Choroid plexus epithelial cell (primary cell): Measurements from ENCODE around the gene CDC42BPB.

ENCODE experiments used
- DNase-seq: peaks from one replicate; pipeline ENCODE4 v3.0.0-alpha.2; 2010; ENCODE audit warnings: low read depth
- H3K4me3 ChIP-seq: 2 replicates; pipeline ENCODE4 v1.5.1; 2011; ENCODE audit warnings: low read depth, mild to moderate bottlenecking, control low read depth, low read length, moderate library complexity
- TF ChIP-seq, protein P1 (sequence below): conservative IDR thresholded peaks from 2 replicates; pipeline ENCODE4 v1.5.1; 2011; ENCODE audit warnings: low read depth, mild to moderate bottlenecking, control low read depth, inconsistent platforms, low read length, moderate library complexity

Gene CDC42BPB

GRCh38 chr14:103033681-103034096 lies 23.7 kb downstream of the CDC42BPB start:
- DNase-seq = no peak
- TF ChIP-seq, protein P1, sequence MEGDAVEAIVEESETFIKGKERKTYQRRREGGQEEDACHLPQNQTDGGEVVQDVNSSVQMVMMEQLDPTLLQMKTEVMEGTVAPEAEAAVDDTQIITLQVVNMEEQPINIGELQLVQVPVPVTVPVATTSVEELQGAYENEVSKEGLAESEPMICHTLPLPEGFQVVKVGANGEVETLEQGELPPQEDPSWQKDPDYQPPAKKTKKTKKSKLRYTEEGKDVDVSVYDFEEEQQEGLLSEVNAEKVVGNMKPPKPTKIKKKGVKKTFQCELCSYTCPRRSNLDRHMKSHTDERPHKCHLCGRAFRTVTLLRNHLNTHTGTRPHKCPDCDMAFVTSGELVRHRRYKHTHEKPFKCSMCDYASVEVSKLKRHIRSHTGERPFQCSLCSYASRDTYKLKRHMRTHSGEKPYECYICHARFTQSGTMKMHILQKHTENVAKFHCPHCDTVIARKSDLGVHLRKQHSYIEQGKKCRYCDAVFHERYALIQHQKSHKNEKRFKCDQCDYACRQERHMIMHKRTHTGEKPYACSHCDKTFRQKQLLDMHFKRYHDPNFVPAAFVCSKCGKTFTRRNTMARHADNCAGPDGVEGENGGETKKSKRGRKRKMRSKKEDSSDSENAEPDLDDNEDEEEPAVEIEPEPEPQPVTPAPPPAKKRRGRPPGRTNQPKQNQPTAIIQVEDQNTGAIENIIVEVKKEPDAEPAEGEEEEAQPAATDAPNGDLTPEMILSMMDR = no peak
- no peak overlapping the region for H3K4me3 ChIP-seq

GRCh38 chr14:103031956-103032355 lies 25.4 kb downstream of the CDC42BPB start:
- TF ChIP-seq, protein P1 = no peak
- H3K4me3 ChIP-seq = no peak overlapping the region
- no peak for DNase-seq

- H3K4me3 ChIP-seq = no peak overlapping the region
- no peak for DNase-seq
- TF ChIP-seq, protein P1 = no peak
These were observed 25.8 kb downstream of the CDC42BPB start for GRCh38 chr14:103031566-103031911.

DNA sequence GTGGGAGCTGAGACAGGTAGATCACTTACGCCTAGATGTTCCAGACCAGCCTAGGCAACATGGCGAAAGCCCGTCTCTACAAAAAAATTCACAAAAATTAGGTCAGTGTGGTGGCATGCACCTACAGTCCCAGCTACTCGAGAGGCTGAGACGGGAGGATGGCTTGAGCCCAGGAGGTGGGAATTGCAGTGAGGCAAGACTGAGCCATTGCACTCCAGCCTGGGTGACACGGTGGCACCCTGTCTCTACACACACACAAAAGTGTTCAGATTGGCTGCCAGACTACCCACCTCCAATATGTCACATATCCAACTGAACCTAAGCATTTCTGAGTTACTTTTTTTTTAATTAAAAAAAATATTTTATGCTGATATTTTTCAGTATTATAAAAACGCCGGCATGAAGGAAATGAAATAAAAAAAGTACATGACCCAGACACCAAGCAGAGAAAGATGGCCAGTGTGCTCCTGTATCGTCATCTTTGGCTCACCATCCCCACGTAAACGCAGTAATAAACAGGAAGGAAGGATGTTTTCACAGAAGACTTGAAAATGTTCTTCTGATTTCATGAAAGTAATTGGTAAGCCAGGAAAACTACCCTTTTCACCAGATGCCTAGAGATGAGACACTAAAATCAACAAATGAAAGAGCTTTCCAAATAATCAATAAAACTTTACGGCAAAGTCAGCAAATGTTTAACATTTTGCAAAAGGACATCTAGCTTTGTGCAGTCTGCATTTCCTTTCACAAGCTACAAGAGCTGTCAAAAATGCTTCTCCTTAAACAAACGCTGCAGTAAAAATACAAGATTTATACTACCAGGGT lies 26.4 kb downstream of the CDC42BPB start:
- no peak overlapping the region for H3K4me3 ChIP-seq
- DNase-seq = peak; percentile 42
- TF ChIP-seq, protein P1 = no peak

GRCh38 chr14:103029936-103030335 lies 27.4 kb downstream of the CDC42BPB start:
- TF ChIP-seq, protein P1 = no peak
- DNase-seq = no peak
- no peak overlapping the region for H3K4me3 ChIP-seq

DNA sequence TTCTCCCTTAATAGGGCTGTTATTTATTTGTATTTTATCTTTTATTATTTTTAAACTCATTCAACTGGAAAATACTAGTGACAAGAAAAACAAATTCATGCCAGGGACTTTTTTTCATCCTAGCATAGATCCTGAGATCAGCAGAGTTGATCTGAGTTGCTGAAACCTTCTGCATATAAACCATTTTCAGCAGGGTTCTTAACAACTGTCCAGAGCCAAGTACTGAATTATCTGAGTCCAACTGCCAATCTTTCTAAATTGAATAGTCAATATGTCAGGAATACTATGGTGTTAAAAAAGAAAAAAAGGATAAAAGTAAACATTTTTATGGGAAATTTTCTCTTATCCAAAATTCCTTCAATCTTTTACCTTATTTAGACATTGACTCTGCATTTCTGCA lies 28.6 kb downstream of the CDC42BPB start:
- DNase-seq = no peak
- TF ChIP-seq, protein P1 = no peak
- no peak overlapping the region for H3K4me3 ChIP-seq
